H7 (cell line): ENCODE data around the gene TTLL9. TPM values are rescaled to one million over a fixed set of nuclear protein-coding genes. Genes with fewer than 3 reads are reported as not detected.

ENCODE experiments used
- DNase-seq: peaks from one replicate; pipeline ENCODE4 v3.0.0; 2012
- H3K27me3 ChIP-seq: 2 replicates; pipeline ENCODE4 v1.6.0; 2011; ENCODE audit warnings: mild to moderate bottlenecking, low read length; ENCODE audit not compliant: control insufficient read depth, insufficient read depth
- H3K36me3 ChIP-seq: replicated peaks from 2 replicates; pipeline ENCODE4 v1.5.1; 2011; ENCODE audit warnings: low read length; ENCODE audit not compliant: control insufficient read depth, insufficient read depth
- H3K4me3 ChIP-seq: 2 replicates; pipeline ENCODE4 v1.5.1; 2011; ENCODE audit warnings: low read depth, mild to moderate bottlenecking, control low read depth, low read length, moderate library complexity; ENCODE audit not compliant: insufficient read depth
- total RNA-seq: library from RNA; depleted of rRNA; stranded (reverse); fragments of >200 nt; shearing (Covaris generic); gene quantifications from 2 replicates; pipeline ENCODE4 v1.2.3, GENCODE V29; 2014

TTLL9 gene
- total RNA-seq, 1 experiment from 2014 or later = 0.14 TPM

GRCh38 chr20:31875671-31876070, 5.2 kb downstream of the TTLL9 start:
- Histone ChIP-seq H3K27me3 (peaks cover 13% of the 10 kb centered on the region), H3K4me3 (no peak overlapping the region), H3K36me3 (no peaks in the 10 kb centered on the region)
- DNase-seq = no peak

DNA sequence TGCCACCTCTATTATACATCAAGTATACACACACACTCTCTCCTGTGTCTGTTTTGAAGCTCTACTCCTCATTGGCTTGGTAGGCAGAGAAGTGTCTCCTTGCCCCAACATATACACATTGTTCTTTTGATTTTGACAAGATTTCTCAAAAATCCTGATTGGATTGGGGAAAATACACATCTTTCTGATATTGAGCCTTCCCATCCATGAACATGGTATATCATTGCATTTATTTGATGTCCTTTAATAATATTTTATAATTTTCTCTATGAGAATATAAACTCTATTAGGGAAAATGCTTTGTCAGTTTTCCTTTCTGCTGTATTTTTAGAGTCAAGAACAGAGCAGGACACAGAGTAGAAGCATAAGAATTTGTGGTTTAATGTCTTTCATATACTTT, 7.2 kb downstream of the TTLL9 start:
- Histone ChIP-seq H3K27me3 (peaks cover 2% of the 10 kb centered on the region; the same call in 1 of the 2 replicates), H3K4me3 (no peak overlapping the region), H3K36me3 (no peaks in the 10 kb centered on the region)
- DNase-seq = no peak

DNA sequence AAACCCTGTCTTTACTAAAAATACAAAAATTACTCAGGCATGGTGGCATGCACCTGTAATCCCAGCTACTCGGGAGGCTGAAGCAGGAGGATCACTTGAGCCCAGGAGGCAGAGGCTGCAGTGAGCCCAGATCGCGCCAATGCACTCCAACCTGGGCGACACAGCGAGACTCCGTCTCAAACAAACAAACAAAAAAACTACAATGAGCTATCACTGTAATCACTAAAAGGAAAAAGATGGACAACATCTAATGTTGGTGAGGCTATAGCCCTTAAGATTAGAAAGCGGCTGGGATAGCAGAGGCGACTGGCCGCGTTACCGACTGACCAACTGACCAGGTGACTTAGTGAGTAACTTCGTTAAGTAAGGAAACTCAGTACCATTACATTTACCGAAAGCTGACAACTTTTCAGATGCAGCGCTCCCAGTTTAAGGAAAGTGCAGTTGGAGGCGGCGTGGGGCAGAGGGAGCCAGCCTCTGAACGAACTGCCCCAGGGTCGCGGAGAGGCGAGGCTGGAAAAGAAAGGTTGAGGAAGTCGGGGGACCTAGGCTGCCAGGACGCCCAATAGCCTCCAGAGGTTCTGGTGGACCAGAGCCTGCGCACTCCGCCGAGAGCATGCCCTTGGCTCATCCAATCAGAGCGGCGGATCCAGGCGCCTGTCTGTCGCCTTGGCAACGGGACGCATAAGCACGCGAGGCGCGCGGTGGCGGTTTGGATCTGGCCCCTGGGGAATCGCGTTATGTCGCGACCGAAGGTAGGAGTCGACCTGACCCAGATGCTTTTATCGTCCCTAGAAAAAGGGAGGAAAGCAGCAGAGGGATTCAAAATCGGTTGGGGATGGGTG, 8.9 kb downstream of the TTLL9 start:
- Histone ChIP-seq H3K27me3 (peaks cover 2% of the 10 kb centered on the region; the same call in 1 of the 2 replicates), H3K36me3 (no peaks in the 10 kb centered on the region), H3K4me3 (peak overlapping the region; percentile 42)
- DNase-seq = peak; percentile 99

DNA sequence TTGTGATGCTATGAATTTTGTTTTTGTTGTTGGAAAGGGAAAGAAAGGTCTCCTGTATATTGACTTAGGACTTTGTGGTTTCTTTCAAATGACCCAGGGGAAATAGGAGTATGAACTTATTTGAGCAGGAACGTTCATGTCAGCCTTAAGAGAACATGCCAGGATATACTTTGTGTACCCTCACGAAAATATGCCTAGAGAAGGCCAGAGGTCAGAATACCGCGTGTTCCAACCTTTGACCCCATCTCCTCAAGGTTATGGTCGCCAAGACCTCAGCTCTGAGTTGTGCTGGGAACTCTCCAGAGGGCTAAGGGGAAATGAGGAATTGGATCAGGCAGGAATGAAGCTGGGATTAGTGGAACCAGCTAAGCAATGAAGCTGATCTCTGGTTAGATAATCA, 11.5 kb downstream of the TTLL9 start:
- H3K36me3 ChIP-seq = no peaks in the 10 kb centered on the region
- peaks cover 2% of the 10 kb centered on the region; the same call in 1 of the 2 replicates for H3K27me3 ChIP-seq
- no peak for DNase-seq
- no peak overlapping the region for H3K4me3 ChIP-seq

- Histone ChIP-seq H3K4me3 (no peak overlapping the region), H3K36me3 (no peaks in the 10 kb centered on the region), H3K27me3 (no peaks in the 10 kb centered on the region)
- no peak for DNase-seq
These were observed 13.4 kb downstream of the TTLL9 start for GRCh38 chr20:31883829-31884228.

- no peak overlapping the region for H3K4me3 ChIP-seq
- DNase-seq = no peak
- no peaks in the 10 kb centered on the region for H3K27me3 ChIP-seq
- H3K36me3 ChIP-seq = no peaks in the 10 kb centered on the region
These were observed 20.2 kb downstream of the TTLL9 start for GRCh38 chr20:31890646-31891045.

DNA sequence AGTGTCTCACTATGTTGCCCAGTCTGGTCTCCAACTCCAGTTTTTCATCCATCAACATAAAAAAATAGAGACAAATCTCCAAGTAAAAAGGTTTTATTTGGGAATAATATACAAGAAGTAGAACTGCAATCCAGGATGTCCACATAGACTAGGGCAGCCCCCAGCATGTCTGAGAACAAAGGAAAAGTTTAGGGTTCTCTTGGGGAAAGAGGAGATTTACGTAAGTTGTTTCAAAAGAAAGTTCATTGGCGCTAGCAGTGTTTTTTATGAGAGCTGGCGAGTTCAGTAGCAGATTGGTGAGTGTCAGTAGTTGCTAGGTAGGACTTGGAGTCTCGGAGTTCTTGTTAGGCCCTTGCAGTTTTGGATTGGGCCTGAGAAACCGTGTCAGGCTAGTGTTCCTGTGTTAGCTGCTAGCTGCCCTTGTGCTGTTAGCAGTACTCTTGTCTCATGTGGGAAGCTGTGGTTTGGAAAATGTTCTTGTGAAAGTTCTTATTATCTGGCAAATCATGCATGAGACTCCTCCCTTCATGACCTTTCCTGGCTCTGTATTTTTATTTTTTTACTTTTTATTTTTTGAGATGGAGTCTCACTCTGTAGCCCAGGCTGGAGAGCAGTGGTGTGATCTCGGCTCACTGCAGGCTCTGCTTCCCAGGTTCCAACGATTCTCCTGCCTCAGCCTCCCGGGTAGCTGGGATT, 24.7 kb downstream of the TTLL9 start:
- DNase-seq = peak; percentile 64
- no peak overlapping the region for H3K4me3 ChIP-seq
- H3K36me3 ChIP-seq = no peaks in the 10 kb centered on the region
- no peaks in the 10 kb centered on the region for H3K27me3 ChIP-seq

DNA sequence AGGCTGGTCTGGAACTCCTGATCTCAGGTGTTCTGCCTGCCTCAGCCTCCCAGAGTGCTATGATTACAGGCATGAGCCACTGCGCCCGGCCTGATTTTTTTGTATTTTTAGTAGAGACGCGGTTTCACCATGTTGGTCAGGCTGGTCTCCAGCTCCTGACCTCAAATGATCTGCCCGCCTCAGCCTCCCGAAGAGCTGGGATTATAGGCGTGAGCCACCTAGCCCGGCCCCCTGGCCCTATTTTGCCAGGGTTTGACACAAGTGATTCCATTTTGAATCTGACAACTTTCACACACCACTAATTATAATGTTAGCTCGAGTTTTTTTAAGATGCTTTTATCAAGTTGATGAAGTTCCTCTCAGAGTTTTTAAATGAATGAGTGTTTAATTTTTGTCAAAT, 25.6 kb downstream of the TTLL9 start:
- no peaks in the 10 kb centered on the region for H3K36me3 ChIP-seq
- no peak overlapping the region for H3K4me3 ChIP-seq
- no peak for DNase-seq
- no peaks in the 10 kb centered on the region for H3K27me3 ChIP-seq

GRCh38 chr20:31897541-31897940, 27.1 kb downstream of the TTLL9 start:
- no peak overlapping the region for H3K4me3 ChIP-seq
- no peaks in the 10 kb centered on the region for H3K36me3 ChIP-seq
- no peak for DNase-seq
- no peaks in the 10 kb centered on the region for H3K27me3 ChIP-seq

DNA sequence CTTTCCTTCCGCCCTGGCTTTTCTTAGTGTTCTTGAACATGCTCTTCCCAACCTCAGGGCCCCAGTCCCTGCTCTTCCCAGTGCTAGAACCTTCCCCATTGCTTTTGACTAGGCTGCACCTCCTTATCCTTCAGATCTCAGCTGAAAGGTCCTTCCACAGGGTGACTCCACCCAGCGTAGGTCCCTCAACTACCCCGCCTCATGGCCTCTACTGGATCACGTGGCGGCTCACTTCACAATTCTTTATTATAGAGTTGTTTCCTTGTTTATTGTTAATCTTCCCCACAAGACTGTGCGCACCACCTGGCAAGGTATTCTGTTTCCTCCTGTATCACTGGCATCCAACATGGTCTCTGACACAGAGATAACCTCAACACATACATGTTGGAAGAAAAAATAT, 31.2 kb downstream of the TTLL9 start:
- no peak for DNase-seq
- H3K36me3 ChIP-seq = no peaks in the 10 kb centered on the region

DNA sequence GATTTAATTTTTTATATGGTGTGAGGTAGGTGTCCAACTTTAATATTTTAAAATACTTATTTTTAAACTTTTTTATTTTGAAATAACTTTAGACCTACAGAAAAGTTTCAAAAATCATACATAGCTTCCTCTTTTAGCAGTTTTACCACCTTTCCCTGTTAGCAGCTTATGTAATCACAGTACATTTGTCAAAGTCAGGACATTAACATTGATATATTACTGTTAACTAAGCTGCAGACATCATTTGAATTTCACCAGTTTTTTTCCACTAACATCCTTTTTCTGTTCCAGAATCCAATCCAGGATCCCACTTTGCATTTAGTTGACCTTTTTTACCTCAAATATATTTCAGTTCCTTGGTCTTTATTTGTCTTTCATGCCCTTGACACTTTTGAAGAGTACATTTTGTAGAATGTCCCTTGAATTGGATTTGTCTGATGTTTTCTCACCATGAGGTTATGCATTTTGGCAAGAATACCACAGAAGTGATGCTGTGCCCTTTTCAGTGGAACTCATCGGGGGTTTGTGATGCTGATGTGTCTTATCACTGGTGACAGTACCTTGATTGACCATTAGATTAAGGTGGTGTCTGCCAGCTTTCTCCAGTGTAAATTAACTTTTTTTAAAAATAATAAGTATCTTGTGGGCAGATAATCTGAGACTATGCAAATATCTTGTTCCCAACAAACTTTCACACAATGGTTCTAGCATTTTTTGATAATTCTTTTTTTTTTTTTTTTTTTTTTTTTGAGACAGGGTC, 33.4 kb downstream of the TTLL9 start:
- Histone ChIP-seq H3K4me3 (no peak overlapping the region), H3K36me3 (no peaks in the 10 kb centered on the region), H3K27me3 (no peaks in the 10 kb centered on the region)
- no peak for DNase-seq

More for the DNA sequence above, 31.2 kb downstream of the TTLL9 start:
- Histone ChIP-seq H3K4me3 (no peak overlapping the region), H3K27me3 (no peaks in the 10 kb centered on the region)

GRCh38 chr20:31906001-31906400, 35.6 kb downstream of the TTLL9 start:
- Histone ChIP-seq H3K4me3 (no peak overlapping the region), H3K36me3 (no peaks in the 10 kb centered on the region), H3K27me3 (no peaks in the 10 kb centered on the region)
- peak; percentile 67 for DNase-seq

- no peak overlapping the region for H3K4me3 ChIP-seq
- no peaks in the 10 kb centered on the region for H3K27me3 ChIP-seq
- no peak for DNase-seq
- H3K36me3 ChIP-seq = no peaks in the 10 kb centered on the region
These were observed 36.6 kb downstream of the TTLL9 start for GRCh38 chr20:31907046-31907445.

- Histone ChIP-seq H3K4me3 (no peak overlapping the region), H3K36me3 (no peaks in the 10 kb centered on the region), H3K27me3 (no peaks in the 10 kb centered on the region)
- no peak for DNase-seq
These were observed 37.6 kb downstream of the TTLL9 start for GRCh38 chr20:31908016-31908415.
